Retinal pigment epithelial cell (primary cell): ENCODE results near the gene DUSP6.

Experiments used
- DNase-seq: peaks from one replicate; pipeline ENCODE4 v3.0.0-alpha.2; 2010; ENCODE audit warnings: low read depth
- H3K4me3 ChIP-seq: 2 replicates; pipeline ENCODE4 v1.5.1; 2011; ENCODE audit warnings: mild to moderate bottlenecking, low read length, control low read depth, moderate library complexity
- TF ChIP-seq, protein P1 (sequence below): conservative IDR thresholded peaks from 2 replicates; pipeline ENCODE4 v1.5.1; 2011; ENCODE audit warnings: low read depth, low read length, control low read depth, inconsistent platforms

DUSP6 gene

DNA sequence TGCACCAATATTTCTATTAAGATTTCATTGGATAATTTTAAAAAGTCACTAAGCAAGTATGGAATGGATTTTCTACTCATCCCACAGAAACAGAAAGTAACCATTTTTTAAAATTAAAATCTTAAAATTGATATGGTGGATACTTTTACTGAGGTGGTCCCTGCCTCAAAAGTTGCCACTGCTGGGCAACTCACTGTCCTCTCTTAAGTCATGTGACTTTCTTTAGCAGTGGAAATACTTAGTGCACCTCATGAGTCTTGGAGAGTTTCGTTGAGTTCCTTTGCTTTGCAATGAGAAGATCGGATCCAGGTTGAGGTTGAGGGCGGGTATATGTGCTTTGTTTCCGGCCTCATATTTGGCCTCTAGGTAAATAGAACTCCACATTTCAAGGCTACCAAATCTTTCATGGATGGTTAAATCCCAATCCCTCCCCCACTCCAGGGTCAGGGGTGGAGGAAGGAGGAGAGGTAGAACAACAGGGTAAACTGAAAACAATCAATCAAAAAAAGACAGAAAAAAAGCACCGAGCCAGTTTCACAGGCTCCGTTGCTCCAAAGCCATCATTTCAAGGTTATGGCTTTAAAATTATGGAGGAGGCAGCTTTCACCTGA lies 39.5 kb upstream of the DUSP6 start:
- no peak for DNase-seq
- H3K4me3 ChIP-seq = no peak overlapping the region
- TF ChIP-seq, protein P1, sequence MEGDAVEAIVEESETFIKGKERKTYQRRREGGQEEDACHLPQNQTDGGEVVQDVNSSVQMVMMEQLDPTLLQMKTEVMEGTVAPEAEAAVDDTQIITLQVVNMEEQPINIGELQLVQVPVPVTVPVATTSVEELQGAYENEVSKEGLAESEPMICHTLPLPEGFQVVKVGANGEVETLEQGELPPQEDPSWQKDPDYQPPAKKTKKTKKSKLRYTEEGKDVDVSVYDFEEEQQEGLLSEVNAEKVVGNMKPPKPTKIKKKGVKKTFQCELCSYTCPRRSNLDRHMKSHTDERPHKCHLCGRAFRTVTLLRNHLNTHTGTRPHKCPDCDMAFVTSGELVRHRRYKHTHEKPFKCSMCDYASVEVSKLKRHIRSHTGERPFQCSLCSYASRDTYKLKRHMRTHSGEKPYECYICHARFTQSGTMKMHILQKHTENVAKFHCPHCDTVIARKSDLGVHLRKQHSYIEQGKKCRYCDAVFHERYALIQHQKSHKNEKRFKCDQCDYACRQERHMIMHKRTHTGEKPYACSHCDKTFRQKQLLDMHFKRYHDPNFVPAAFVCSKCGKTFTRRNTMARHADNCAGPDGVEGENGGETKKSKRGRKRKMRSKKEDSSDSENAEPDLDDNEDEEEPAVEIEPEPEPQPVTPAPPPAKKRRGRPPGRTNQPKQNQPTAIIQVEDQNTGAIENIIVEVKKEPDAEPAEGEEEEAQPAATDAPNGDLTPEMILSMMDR = no peak

DNA sequence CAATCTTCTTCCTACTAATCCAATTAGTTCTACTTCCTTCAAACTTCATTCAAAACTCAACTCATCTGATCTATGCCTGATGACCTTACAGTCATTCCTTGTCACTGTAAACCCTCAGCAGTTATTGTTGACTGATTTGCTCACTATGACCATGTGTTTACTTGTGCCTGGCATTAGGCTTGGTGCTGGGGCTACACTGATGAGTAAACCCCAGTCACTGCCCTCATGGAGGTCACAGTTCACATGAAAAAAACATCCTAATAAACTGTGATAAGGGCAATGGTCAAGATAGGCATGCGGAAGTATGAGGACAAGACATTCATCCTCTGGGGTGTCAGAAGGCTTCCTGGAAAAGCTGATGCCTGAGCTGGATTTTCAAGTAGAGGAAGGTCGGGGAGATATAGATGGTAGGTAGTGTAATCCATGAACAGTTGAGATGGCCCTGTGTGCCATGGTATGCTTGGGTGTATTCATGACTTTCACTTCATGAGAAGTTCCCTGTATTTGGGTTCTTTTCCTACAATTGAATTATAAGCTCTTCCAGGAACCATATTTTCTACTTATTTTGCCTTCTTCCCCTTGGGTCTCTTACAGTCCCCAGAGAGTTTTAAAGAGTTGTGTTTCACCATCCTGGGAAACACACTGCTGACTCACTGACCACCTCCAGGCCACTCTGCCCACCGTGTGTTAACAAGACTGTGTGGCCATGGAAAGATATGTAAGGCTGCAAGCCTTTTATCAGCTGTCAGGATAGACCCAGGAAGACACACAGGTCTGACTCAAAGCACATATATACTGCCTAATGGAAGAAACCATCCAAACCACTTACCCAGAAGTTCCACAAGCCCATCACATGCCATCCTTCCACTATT lies 38.7 kb upstream of the DUSP6 start:
- H3K4me3 ChIP-seq = no peak overlapping the region
- TF ChIP-seq, protein P1 = no peak

DNA sequence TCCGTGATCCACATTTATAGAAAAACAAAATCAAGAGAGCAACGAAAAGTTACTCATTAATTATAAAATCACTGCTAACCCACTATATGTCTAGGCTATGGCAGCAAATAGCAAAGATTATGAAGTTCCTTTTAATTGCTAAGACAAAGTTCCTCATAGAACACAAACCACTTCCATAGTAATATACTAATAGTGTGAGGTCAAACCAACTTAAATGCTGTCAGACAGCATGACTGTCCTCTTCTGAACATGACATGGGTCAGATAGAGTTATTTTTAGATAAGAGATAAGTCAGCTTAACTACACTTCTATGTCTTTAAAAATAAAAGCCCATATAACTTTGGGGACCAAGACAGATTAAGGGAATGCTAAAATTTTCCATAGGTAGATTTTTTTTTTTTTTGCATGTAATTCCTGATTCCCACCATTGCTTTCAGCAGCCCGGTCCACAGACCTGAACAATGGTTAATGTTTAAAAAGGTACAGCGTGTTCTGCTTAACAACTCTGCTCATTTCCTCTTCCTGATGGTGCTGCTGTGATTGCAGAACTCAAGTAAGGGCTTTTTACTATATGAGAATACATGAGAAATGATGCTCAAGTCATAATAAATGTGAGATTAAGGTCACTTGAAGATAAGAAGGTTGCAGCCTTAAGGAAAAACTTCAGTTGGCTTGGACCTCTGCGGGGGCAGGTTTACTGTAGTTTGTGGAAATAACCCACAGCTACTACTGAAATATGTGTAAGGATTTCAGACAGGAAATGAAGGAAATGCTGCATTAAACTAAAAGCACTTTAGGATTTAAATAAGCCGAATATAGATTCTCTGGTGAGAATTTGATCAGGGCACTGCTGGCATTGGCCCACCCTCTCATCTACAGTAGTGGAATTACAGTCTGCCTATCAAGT lies 37.7 kb upstream of the DUSP6 start:
- TF ChIP-seq, protein P1 = no peak
- H3K4me3 ChIP-seq = no peak overlapping the region
- no peak for DNase-seq

More for the DNA sequence above, 38.7 kb upstream of the DUSP6 start:
- DNase-seq = no peak

DNA sequence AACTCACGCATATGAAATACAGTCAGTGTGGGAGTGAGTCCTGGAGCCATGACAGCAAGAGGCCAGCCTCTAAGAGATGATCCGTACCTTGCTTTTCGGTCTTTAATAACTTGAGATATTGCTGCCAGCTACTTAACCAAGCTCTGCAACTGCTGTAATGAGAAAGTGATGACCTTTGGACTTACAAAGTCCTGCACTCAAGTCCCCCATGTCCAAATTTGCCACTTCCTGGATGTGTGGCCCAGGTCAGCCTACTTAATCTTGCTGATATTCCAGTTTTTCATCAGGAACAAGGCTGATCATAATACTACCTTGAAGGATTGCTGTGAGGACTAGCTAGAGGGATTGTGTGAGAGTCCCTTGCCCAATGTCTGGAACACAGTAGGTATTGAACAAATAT lies 33.8 kb upstream of the DUSP6 start:
- TF ChIP-seq, protein P1 = no peak
- no peak for DNase-seq
- H3K4me3 ChIP-seq = no peak overlapping the region

DNA sequence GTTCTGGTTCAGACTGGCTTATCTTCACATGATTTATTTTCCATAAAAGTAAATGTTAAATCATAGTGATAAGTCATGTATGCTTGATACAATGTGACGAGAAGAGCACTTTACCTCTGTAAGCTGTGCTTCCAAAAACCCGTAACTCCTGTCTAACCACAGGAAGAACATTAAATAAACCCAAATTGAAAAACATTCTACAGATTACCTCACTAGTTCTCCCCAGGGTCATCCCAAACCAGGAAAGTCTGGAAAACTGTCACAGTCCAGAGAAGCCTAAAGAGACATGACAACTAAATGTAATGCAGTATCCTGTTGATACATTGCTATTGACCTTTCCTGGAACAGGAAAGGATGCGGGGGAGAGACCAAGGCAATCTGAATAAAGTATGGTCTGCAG lies 32.5 kb upstream of the DUSP6 start:
- no peak overlapping the region for H3K4me3 ChIP-seq
- TF ChIP-seq, protein P1 = no peak
- no peak for DNase-seq

DNA sequence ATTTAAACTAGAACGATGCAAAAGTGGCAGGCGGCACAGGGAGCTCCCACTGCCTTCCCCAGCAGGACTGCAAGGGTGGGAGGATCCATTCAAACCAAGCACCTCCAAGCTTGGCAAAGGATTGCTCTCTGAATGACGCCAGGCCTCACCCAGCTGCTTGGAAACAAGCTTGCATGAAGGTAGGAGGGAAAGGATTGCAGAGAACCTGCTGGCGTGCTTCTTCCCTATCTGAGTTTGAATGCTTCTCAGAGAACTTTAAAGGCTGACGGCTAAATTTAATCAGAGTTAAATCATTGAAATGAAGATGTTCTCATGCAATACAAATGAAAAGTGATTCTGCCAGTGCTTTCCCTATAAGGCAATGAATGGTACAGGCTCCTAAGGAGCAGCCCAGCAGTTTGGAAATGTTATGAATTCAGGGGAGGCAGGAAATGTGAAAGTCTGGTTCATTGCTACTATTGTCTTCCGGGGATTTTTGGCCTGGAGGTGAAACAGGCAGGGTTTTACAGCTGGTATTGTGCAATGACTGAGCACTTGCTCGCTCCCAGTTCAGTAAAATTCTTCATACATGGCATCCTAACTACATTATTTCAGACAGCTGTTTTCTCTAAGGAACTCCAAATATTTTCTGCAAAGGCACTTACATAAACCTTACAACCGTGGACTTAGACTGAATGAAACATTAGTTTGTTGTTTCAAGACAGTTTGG lies 31.9 kb upstream of the DUSP6 start:
- H3K4me3 ChIP-seq = no peak overlapping the region

More for the DNA sequence above, 31.9 kb upstream of the DUSP6 start:
- no peak for DNase-seq
- TF ChIP-seq, protein P1 = no peak
